H9 (cell line): ENCODE measurements around the gene ALMS1. TPM values are rescaled to one million over a fixed set of nuclear protein-coding genes. Genes with fewer than 3 reads are reported as not detected.

Experiments used
- DNase-seq: peaks from one replicate; pipeline ENCODE4 v3.0.0-alpha.2; 2017
- H2AFZ ChIP-seq: one replicate; pipeline ENCODE4 v1.6.1; 2013; ENCODE audit warnings: mild to moderate bottlenecking, low read length, control low read depth, moderate library complexity
- H2AK5ac ChIP-seq: 2 replicates; pipeline ENCODE4 v1.6.1; 2013; ENCODE audit warnings: low read length, control low read depth, mixed read lengths; ENCODE audit not compliant: insufficient read length
- H2BK120ac ChIP-seq: one replicate; pipeline ENCODE4 v1.6.1; 2013; ENCODE audit warnings: low read depth, mild to moderate bottlenecking, low read length, control low read depth, inconsistent platforms; ENCODE audit not compliant: poor library complexity, severe bottlenecking
- H2BK12ac ChIP-seq: 2 replicates; pipeline ENCODE4 v1.6.1; 2013; ENCODE audit warnings: low read length, control low read depth, mixed read lengths, low read depth; ENCODE audit not compliant: insufficient read length
- H2BK15ac ChIP-seq: 2 replicates; pipeline ENCODE4 v1.6.1; 2013; ENCODE audit warnings: low read depth, low read length, control low read depth
- H2BK20ac ChIP-seq: one replicate; pipeline ENCODE4 v1.6.1; 2013; ENCODE audit warnings: low read depth, mild to moderate bottlenecking, low read length, control low read depth, inconsistent platforms; ENCODE audit not compliant: poor library complexity, severe bottlenecking
- H2BK5ac ChIP-seq: 2 replicates; pipeline ENCODE4 v1.6.1; 2013; ENCODE audit warnings: low read length, control low read depth, mixed read lengths; ENCODE audit not compliant: insufficient read length
- H3K14ac ChIP-seq: 2 replicates; pipeline ENCODE4 v1.6.1; 2013; ENCODE audit warnings: low read length, control low read depth; ENCODE audit not compliant: insufficient read depth
- H3K18ac ChIP-seq: 2 replicates; pipeline ENCODE4 v1.6.1; 2013; ENCODE audit warnings: low read depth, mild to moderate bottlenecking, mixed read lengths, low read length, control low read depth; ENCODE audit not compliant: insufficient read length
- H3K23ac ChIP-seq: 2 replicates; pipeline ENCODE4 v1.6.1; 2013; ENCODE audit warnings: low read length, control low read depth, mixed read lengths, low read depth; ENCODE audit not compliant: insufficient read length
- H3K23me2 ChIP-seq: 2 replicates; pipeline ENCODE4 v1.6.1; 2013; ENCODE audit warnings: low read depth, mild to moderate bottlenecking, mixed read lengths, low read length, control low read depth; ENCODE audit not compliant: insufficient read length, poor library complexity, severe bottlenecking
- H3K27ac ChIP-seq: 2 replicates; pipeline ENCODE4 v1.5.1; 2013; ENCODE audit warnings: low read length, control low read depth, mixed read lengths, low read depth; ENCODE audit not compliant: insufficient read length
- H3K27me3 ChIP-seq: 2 replicates; pipeline ENCODE4 v1.6.1; 2013; ENCODE audit warnings: low read length, control low read depth, inconsistent platforms; ENCODE audit not compliant: insufficient read depth
- H3K4ac ChIP-seq: 2 replicates; pipeline ENCODE4 v1.6.1; 2013; ENCODE audit warnings: low read depth, mild to moderate bottlenecking, control low read depth, inconsistent platforms, low read length, moderate library complexity
- H3K4me1 ChIP-seq: 2 replicates; pipeline ENCODE4 v1.6.1; 2013; ENCODE audit warnings: low read length, control low read depth, inconsistent platforms; ENCODE audit not compliant: insufficient read depth
- H3K4me2 ChIP-seq: 2 replicates; pipeline ENCODE4 v1.6.1; 2013; ENCODE audit warnings: low read length, control low read depth, mixed read lengths; ENCODE audit not compliant: insufficient read length, insufficient read depth
- H3K56ac ChIP-seq: 2 replicates; pipeline ENCODE4 v1.6.1; 2013; ENCODE audit warnings: low read depth, mild to moderate bottlenecking, mixed read lengths, low read length, control low read depth; ENCODE audit not compliant: insufficient read length
- H3K79me1 ChIP-seq: 2 replicates; pipeline ENCODE4 v1.6.1; 2013; ENCODE audit warnings: low read depth, mild to moderate bottlenecking, moderate library complexity, low read length, control low read depth, inconsistent platforms; ENCODE audit not compliant: insufficient read depth, poor library complexity, severe bottlenecking
- H3K79me2 ChIP-seq: 2 replicates; pipeline ENCODE4 v1.6.1; 2013; ENCODE audit warnings: low read length, control low read depth, inconsistent platforms; ENCODE audit not compliant: insufficient read depth
- H3K9ac ChIP-seq: 2 replicates; pipeline ENCODE4 v1.6.1; 2013; ENCODE audit warnings: low read length, control low read depth, mixed read lengths; ENCODE audit not compliant: insufficient read length; ENCODE audit errors: extremely low read depth
- H3K9me3 ChIP-seq: one replicate; pipeline ENCODE4 v1.6.1; 2013; ENCODE audit warnings: low read depth, low read length, inconsistent platforms; ENCODE audit not compliant: control insufficient read depth
- H3T11ph ChIP-seq: one replicate; pipeline ENCODE4 v1.6.1; 2013; ENCODE audit warnings: mild to moderate bottlenecking, low read length, control low read depth, inconsistent platforms
- H4K20me1 ChIP-seq: one replicate; pipeline ENCODE4 v1.6.1; 2013; ENCODE audit not compliant: control insufficient read depth, insufficient read length, insufficient read depth
- H4K5ac ChIP-seq: 2 replicates; pipeline ENCODE4 v1.6.1; 2013; ENCODE audit warnings: low read depth, mild to moderate bottlenecking, mixed read lengths, low read length, control low read depth; ENCODE audit not compliant: insufficient read length
- H4K8ac ChIP-seq: replicated peaks from 2 replicates; pipeline ENCODE4 v1.6.1; 2013; ENCODE audit warnings: low read length, control low read depth, mixed read lengths, low read depth; ENCODE audit not compliant: insufficient read length
- H4K91ac ChIP-seq: 2 replicates; pipeline ENCODE4 v1.6.1; 2013; ENCODE audit warnings: low read depth, mild to moderate bottlenecking, moderate library complexity, mixed read lengths, low read length, control low read depth; ENCODE audit not compliant: insufficient read length
- H3K27ac Mint-ChIP-seq, 3 experiments: 2 replicates in 2 of 3; 3 replicates in 1 of 3; pipeline ENCODE4 v1.8.0; 2020 to 2021; ENCODE audit warnings: mixed read lengths in 3 of 3, mild to moderate bottlenecking in 1 of 3, moderate library complexity in 1 of 3
- H3K27me3 Mint-ChIP-seq: 2 replicates; pipeline ENCODE4 v1.8.0; 2021; ENCODE audit warnings: low read depth, mild to moderate bottlenecking, moderate library complexity, mixed read lengths
- H3K36me3 Mint-ChIP-seq, 3 experiments: 2 replicates in 2 of 3; 3 replicates in 1 of 3; pipeline ENCODE4 v1.8.0; 2020 to 2021; ENCODE audit warnings: low read depth in 3 of 3, mixed read lengths in 3 of 3; ENCODE audit not compliant: insufficient read depth in 1 of 3
- H3K4me1 Mint-ChIP-seq, 2 experiments: 2 replicates each; pipeline ENCODE4 v1.8.0; 2020; ENCODE audit warnings: mixed read lengths in 2 of 2
- H3K4me3 Mint-ChIP-seq, 2 experiments: 2 replicates in 1 of 2; 3 replicates in 1 of 2; pipeline ENCODE4 v1.8.0; 2020 to 2021; ENCODE audit warnings: mild to moderate bottlenecking in 2 of 2, mixed read lengths in 2 of 2, moderate library complexity in 1 of 2
- H3K9me3 Mint-ChIP-seq, 2 experiments: 2 replicates in 1 of 2; 3 replicates in 1 of 2; pipeline ENCODE4 v1.8.0; 2020; ENCODE audit warnings: mild to moderate bottlenecking in 2 of 2, mixed read lengths in 2 of 2, moderate library complexity in 1 of 2
- WGBS: extraction: QIAGEN DNeasy Blood & Tissue Kit; methylation state at CpG from one replicate; pipeline ENCODE4 v1.1.7; 2013; ENCODE audit warnings: missing lambda C conversion rate, low lambda C conversion rate, mixed read lengths; ENCODE audit not compliant: insufficient read length; ENCODE audit errors: extremely low coverage; 5-methylcytosine and 5-hydroxymethylcytosine counted together
- total RNA-seq: library from RNA; stranded (reverse); gene quantifications from 2 replicates; pipeline ENCODE4 v1.2.1, GENCODE V29; 2021
- TF ChIP-seq, protein P1 (sequence below): fragments of 200-600 bp; sonication (generic); conservative IDR thresholded peaks from 3 replicates; pipeline ENCODE4 v1.8.0; 2021; ENCODE audit warnings: antibody characterized with exemption, mild to moderate bottlenecking

Gene ALMS1
- total RNA-seq, 1 experiment from 2014 or later = 36.2 TPM

DNA sequence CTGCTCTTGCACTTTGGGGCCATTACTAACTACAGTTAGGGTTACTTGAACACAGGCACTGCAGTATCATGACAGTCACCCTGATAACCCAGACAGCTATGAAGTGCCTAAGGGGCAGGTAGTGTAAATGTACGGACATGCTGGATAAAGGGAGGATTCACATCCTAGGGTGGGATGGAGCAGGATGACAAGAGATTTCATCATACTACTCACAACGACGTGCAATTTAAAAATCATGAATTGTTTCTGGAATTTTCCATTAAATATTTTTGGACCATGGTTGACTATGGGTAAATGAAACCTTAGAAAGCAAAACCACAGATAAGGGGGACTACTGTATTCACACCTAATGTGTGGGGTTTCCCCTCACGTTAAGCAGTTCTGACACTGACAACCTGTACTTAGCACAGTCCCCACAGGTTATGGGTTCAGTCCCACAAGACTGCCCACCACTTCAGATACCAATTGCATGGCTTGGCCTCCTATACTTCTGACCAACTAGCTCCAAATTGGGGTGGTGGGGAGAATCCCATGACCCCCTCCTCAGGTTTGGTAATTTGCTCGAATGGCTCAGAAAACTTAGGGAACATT lies 180.7 kb downstream of the ALMS1 start:
- Histone ChIP-seq H2AK5ac (no peak overlapping the region), H2BK5ac (no peak overlapping the region), H3K9me3 (no peaks in the 10 kb centered on the region), H4K20me1 (no peaks in the 10 kb centered on the region), H3K9ac (no peak overlapping the region), H3K79me2 (no peaks in the 10 kb centered on the region), H3K4ac (no peak overlapping the region), H2BK15ac (no peak overlapping the region), H4K91ac (no peak overlapping the region), H3K79me1 (no peaks in the 10 kb centered on the region), H4K8ac (no peak overlapping the region), H2BK120ac (no peak overlapping the region), H3K56ac (no peak overlapping the region), H4K5ac (no peak overlapping the region), H3K14ac (no peak overlapping the region), H2AFZ (no peak overlapping the region), H2BK20ac (no peak overlapping the region), H3K18ac (no peak overlapping the region), H3K23ac (no peak overlapping the region), H3K4me2 (no peak overlapping the region), H3K27ac (no peak overlapping the region), H3K4me1 (no peaks in the 10 kb centered on the region), H3K23me2 (no peaks in the 10 kb centered on the region), H3K27me3 (no peaks in the 10 kb centered on the region), H2BK12ac (no peak overlapping the region), H3T11ph (no peak overlapping the region)
- no peak for DNase-seq
- TF ChIP-seq, protein P1, sequence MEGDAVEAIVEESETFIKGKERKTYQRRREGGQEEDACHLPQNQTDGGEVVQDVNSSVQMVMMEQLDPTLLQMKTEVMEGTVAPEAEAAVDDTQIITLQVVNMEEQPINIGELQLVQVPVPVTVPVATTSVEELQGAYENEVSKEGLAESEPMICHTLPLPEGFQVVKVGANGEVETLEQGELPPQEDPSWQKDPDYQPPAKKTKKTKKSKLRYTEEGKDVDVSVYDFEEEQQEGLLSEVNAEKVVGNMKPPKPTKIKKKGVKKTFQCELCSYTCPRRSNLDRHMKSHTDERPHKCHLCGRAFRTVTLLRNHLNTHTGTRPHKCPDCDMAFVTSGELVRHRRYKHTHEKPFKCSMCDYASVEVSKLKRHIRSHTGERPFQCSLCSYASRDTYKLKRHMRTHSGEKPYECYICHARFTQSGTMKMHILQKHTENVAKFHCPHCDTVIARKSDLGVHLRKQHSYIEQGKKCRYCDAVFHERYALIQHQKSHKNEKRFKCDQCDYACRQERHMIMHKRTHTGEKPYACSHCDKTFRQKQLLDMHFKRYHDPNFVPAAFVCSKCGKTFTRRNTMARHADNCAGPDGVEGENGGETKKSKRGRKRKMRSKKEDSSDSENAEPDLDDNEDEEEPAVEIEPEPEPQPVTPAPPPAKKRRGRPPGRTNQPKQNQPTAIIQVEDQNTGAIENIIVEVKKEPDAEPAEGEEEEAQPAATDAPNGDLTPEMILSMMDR = no peak
- Mint-ChIP-seq H3K27ac (no peak overlapping the region), H3K4me3 (no peak overlapping the region), H3K9me3 (no peaks in the 10 kb centered on the region), H3K4me1 (peaks cover 12 to 24% of the 10 kb centered on the region in 2 experiments), H3K27me3 (no peaks in the 10 kb centered on the region), H3K36me3 (peaks cover 0 to 5% (median 5%) of the 10 kb centered on the region in 3 experiments; a peak in 3 of 7 replicates)
- no CpG with 5 or more reads among the region's 5 CpGs for WGBS
